ENCODE results near the gene TMBIM6.

GRCh38 chr12:49792181-49792970 lies 51.0 kb downstream of the TMBIM6 start:
- TF ChIP-seq RAD21 (CRISPR knock-in tag; conservative IDR thresholded peaks at IDR 0.05 in 1 of 2, IDR thresholded peaks at IDR 0.05 in 1 of 2) (no peak), CTCF (IDR thresholded peaks at IDR 0.05 in 2 of 3, conservative IDR thresholded peaks at IDR 0.05 in 1 of 3; ENCODE audit: insufficient read depth in 2 of 3, low read depth in 1 of 3, low read length in 3 of 3) (no peak), TAF1 (IDR thresholded peaks at IDR 0.05; ENCODE audit: control insufficient read depth, extremely low read depth, insufficient read depth, low read length, severe bottlenecking) (no peak), TRIM28 (IDR thresholded peaks at IDR 0.05) (no peak), POLR2AphosphoS2 (IDR thresholded peaks at IDR 0.05; ENCODE audit: low read length) (no peak), EP400 (IDR thresholded peaks at IDR 0.05) (no peak), POLR2A (conservative IDR thresholded peaks at IDR 0.05) (no peak), NFE2L1 (tag; IDR thresholded peaks at IDR 0.05; ENCODE audit: borderline replicate concordance, low read depth) (no peak), SOX6 (IDR thresholded peaks at IDR 0.05) (no peak)

Data from K562 (cell line).